NCI-H2227 treated with DMSO at 0.1 percent for 48 hours (cell line): Measurements from ENCODE around the gene CTSE.

Experiments used
- DNase-seq: peaks from one replicate; lab custom pipeline; 2025; lab: John Stamatoyannopoulos, UW

CTSE gene

GRCh38 chr1:205971082-205971481, 52.6 kb downstream of the CTSE start:
- no peak for DNase-seq

DNA sequence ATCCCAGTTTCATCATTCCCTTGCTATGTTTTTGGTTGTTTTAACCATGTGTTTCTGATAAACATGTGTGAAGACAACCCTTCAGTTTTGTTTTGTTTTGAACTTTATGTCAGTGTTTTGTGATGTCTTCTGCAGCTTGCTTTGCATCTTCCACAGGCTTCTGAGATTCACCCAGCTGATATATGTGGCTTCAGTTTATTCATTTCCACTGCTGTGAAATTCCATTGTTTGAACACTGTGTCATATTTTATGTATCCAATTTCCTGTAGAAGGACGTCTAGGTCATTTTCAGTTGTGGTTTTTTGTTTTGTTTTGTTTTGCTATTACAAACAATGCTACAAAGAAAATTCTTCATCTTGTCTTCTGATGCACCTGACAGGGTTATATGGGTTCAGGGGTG, 53.2 kb downstream of the CTSE start:
- no peak for DNase-seq

DNA sequence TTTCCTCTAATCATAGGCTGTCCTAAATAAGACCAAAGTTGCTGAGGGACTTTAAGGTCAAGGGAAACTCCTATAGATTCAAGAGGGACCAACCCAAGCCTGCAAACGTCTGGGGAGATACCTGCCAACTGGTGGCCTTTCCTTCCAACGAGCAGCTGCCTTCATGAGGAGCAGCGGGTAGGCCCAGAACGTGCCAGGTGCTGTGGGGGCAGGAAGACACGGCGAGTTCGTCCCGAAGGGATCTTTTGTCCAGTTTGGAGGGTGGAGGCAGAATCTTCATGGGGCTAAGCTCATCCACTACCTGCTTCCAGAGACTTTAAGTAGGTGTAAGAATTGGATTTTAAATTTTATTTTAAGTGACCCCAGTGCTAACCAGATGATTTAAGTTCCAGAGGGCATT, 54.5 kb downstream of the CTSE start:
- no peak for DNase-seq

GRCh38 chr1:205967554-205968335, 56.0 kb downstream of the CTSE start:
- no peak for DNase-seq

DNA sequence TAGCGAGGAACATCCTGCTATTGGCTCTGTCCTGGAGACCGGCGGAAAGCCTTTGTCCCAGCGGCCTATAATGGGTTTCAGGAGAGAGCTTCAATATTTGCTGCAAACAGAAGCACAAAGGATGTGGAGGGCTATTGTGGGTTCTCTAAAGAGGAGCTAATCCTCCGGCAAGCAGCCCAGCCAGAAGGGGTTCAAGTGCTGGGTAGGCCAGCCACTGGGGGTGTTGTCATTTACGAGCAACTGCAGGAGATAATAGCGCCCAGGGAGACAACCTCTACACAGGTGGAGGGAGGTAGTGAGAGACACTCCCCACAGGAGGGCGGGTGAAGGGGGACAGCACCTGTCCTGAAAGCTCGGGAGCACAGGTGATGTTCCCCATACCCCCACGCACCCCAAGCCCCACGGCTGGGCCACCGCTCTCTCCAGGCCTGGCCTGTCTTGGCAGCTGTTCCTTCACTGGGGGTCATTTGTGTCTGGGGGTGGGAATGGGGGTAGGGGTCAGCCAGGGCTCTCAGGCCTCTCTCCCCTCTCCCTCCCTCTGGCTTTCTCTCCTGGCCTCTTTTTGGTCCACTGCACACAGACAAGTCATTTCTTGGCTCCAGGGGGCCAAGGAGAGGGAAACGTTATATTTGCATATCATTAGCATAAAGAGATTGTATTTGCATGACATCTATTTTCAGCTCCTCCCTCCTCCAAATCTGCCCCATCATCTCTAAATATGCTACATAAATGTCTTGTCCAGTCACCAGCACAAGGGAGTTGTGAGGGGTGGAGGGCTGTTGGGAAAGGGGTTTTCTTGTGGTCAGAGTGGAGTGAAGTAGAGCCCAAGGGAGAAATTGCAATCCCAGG, 58.4 kb downstream of the CTSE start:
- DNase-seq, result no peak

DNA sequence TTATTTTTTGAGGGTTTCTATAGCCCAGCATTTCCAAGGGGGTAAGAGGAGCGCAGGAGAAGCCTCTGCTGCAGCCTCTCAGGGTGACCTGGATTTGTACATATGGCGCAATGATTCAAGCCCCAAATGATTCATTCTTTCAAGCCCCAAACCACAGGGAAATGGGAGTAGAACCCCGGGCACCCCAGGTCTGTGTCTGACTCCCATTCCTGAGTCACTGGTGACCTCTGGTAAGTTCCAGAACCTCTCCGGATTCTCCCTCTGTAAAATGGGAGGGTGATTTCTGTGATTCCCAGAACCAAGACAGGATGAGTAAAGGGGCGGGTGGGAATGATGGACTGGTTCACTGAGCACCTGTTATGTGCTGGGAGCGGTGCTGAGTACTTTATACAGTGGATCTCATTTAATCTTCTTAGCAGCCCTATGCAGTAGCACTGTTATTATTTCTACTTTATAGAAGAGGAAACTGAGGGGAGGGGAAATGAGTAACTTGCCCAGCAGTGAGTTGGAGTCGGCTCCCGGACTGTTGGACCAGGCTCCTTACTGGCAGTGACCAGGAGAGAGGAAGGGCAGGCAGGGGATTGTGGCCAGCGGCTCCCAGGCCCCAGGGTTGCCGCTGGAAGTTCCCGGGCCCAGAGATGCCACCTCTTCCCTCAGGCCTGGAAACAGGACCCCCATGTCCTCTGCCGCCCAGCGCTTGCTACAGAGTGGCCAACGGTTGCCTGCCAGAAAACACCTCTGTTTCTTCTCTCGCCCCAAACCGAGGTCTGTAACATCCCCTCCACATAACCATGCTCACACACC, 60.1 kb downstream of the CTSE start:
- DNase-seq, result no peak

GRCh38 chr1:205962821-205963221, 60.9 kb downstream of the CTSE start:
- DNase-seq, result no peak

- DNase-seq, result no peak
Observed at GRCh38 chr1:205961991-205962820, 61.5 kb downstream of the CTSE start.

DNA sequence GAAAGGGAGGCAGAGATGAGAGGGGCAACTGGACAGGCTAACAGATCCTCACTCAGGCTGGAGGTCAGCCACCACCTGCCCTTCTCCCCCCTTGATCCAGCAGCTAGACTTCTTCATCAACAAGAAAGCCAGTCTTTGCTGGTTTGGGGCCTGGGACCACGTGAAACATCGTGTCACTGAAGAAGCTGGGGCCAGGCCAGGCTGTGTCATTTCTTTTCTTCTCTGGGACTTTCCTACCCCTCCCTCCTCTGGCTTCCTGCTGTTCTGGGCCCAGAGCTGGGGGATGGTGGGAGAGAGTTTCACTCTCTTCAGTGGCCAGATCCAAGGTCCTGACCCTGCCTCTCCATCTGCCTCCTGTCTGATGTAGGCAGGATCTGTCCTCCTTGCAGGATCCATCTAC, 62.3 kb downstream of the CTSE start:
- no peak for DNase-seq

GRCh38 chr1:205959789-205960188, 63.9 kb downstream of the CTSE start:
- no peak for DNase-seq
